Measurements from ENCODE around the gene EEIG1. TPM values are rescaled to one million over a fixed set of nuclear protein-coding genes. Genes with fewer than 3 reads are reported as not detected.

EEIG1 gene
- total RNA-seq, 1 donor from 2014 or later = 61.1 TPM

DNA sequence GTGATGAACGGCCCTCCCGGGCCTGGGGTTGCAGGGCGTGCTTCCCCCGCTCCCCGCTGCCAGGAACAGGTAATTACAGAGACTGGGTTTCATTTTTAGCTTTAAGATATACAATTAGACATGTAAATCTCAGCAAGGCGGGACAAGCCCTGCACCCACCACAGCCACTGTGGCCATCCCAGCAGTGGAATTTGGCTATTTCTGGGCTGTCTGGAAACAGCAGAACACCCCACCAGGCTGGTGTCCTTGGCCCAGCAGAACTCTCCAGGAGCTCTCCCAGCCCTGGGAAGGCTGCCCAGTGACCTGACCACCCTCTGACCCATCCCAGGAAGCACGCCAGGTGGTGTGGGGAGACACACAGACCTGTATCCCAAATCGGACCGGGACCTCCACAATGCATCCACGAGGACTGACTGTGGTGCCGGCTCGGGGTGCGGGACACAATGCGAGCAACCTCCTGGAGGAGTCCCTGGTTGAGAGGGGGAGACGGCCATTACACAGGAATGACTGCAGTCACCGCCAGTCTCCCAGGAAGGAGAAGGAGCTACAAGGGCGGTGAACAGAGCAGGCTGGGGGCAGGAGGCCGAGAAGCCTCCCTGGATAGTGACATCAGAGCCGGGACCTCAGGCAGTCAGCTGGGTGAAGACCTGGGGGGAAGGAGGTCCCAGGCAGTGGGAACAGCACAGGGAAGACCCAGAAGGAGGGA is 17.3 kb downstream of the EEIG1 start:
- TF ChIP-seq, protein P1, sequence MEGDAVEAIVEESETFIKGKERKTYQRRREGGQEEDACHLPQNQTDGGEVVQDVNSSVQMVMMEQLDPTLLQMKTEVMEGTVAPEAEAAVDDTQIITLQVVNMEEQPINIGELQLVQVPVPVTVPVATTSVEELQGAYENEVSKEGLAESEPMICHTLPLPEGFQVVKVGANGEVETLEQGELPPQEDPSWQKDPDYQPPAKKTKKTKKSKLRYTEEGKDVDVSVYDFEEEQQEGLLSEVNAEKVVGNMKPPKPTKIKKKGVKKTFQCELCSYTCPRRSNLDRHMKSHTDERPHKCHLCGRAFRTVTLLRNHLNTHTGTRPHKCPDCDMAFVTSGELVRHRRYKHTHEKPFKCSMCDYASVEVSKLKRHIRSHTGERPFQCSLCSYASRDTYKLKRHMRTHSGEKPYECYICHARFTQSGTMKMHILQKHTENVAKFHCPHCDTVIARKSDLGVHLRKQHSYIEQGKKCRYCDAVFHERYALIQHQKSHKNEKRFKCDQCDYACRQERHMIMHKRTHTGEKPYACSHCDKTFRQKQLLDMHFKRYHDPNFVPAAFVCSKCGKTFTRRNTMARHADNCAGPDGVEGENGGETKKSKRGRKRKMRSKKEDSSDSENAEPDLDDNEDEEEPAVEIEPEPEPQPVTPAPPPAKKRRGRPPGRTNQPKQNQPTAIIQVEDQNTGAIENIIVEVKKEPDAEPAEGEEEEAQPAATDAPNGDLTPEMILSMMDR (conservative IDR thresholded peaks at IDR 0.05) = no peak
- H3K4me3 Mint-ChIP-seq = peak overlapping the region; percentile 28
- H3K36me3 Mint-ChIP-seq = peaks cover 10% of the 10 kb centered on the region
- H3K4me1 Mint-ChIP-seq (ENCODE audit: unreplicated experiment) = peaks cover 54% of the 10 kb centered on the region
- no peaks in the 10 kb centered on the region for H3K27me3 Mint-ChIP-seq
- H3K9me3 Mint-ChIP-seq = no peaks in the 10 kb centered on the region
- H3K27ac Mint-ChIP-seq = peak overlapping the region; percentile 77
- DNase-seq (ENCODE audit: extremely low spot score, unreplicated experiment) = no peak

GRCh38 chr9:127963041-127963358 is 17.8 kb downstream of the EEIG1 start:
- H3K9me3 Mint-ChIP-seq = no peaks in the 10 kb centered on the region
- peak overlapping the region; percentile 77 for H3K27ac Mint-ChIP-seq
- DNase-seq (ENCODE audit: extremely low spot score, unreplicated experiment) = no peak
- peaks cover 49% of the 10 kb centered on the region for H3K4me1 Mint-ChIP-seq (ENCODE audit: unreplicated experiment)
- H3K4me3 Mint-ChIP-seq = peak overlapping the region; percentile 28
- H3K36me3 Mint-ChIP-seq = peaks cover 11% of the 10 kb centered on the region
- TF ChIP-seq, protein P1 (conservative IDR thresholded peaks at IDR 0.05) = no peak
- no peaks in the 10 kb centered on the region for H3K27me3 Mint-ChIP-seq

DNA sequence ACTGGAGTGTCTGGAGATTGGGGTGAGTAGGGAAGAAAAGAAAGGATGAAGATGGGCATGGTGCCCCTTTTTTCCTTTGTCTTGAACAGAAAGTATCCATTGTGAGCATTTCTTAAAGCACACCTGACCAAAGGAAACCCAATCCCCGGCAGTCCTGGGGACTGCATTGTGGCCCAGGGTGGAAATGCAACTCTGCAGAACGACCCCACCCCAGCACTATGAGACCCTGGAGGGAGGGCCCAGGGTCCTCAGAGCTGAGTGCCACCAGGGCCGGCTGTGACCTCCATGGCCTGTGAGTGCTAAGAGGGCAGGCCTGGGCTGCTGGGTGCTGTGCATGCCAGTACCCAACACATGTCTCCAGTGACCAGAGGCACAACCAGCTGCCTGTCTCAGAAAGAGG is 18.5 kb downstream of the EEIG1 start:
- DNase-seq (ENCODE audit: extremely low spot score, unreplicated experiment) = no peak
- TF ChIP-seq, protein P1 (conservative IDR thresholded peaks at IDR 0.05) = no peak
- Mint-ChIP-seq H3K9me3 (no peaks in the 10 kb centered on the region), H3K36me3 (peaks cover 14% of the 10 kb centered on the region), H3K4me3 (no peak overlapping the region), H3K27ac (peak overlapping the region; percentile 77), H3K4me1 (ENCODE audit: unreplicated experiment) (peaks cover 48% of the 10 kb centered on the region), H3K27me3 (no peaks in the 10 kb centered on the region)

GRCh38 chr9:127961613-127962155 is 19.1 kb downstream of the EEIG1 start:
- TF ChIP-seq, protein P1 (conservative IDR thresholded peaks at IDR 0.05) = no peak
- H3K36me3 Mint-ChIP-seq = peaks cover 14% of the 10 kb centered on the region
- no peaks in the 10 kb centered on the region for H3K27me3 Mint-ChIP-seq
- no peaks in the 10 kb centered on the region for H3K9me3 Mint-ChIP-seq
- H3K27ac Mint-ChIP-seq = no peak overlapping the region
- H3K4me3 Mint-ChIP-seq = no peak overlapping the region
- peaks cover 48% of the 10 kb centered on the region for H3K4me1 Mint-ChIP-seq (ENCODE audit: unreplicated experiment)
- no peak for DNase-seq (ENCODE audit: extremely low spot score, unreplicated experiment)

GRCh38 chr9:127961155-127961490 is 19.7 kb downstream of the EEIG1 start:
- TF ChIP-seq, protein P1 (conservative IDR thresholded peaks at IDR 0.05) = no peak
- DNase-seq (ENCODE audit: extremely low spot score, unreplicated experiment) = no peak
- Mint-ChIP-seq H3K36me3 (peaks cover 14% of the 10 kb centered on the region), H3K9me3 (no peaks in the 10 kb centered on the region), H3K4me1 (ENCODE audit: unreplicated experiment) (peaks cover 47% of the 10 kb centered on the region), H3K4me3 (no peak overlapping the region), H3K27ac (no peak overlapping the region), H3K27me3 (no peaks in the 10 kb centered on the region)

All from type B pancreatic cell (in vitro differentiated cells).